Upper lobe of left lung (tissue), 6 donors: ENCODE results near the gene RPS14. TPM values are rescaled to one million over a fixed set of nuclear protein-coding genes. Genes with fewer than 3 reads are reported as not detected.

ENCODE experiments used
- ATAC-seq, 2 donors: fragments of 200-7000 bp; cut with Tn5 transposase; one replicate each; pipeline ENCODE4 v1.9.1; 2022; ENCODE audit warnings: mild to moderate bottlenecking in 2 of 2, moderate library complexity in 2 of 2; ENCODE audit not compliant: low FRiP score in 2 of 2
- DNase-seq, 2 donors: peaks; one replicate each; pipeline ENCODE4 v3.0.0-alpha.2; 2019 to 2020
- H3K27ac ChIP-seq, 4 donors: fragments of 200-600 bp; sonication (generic); one replicate each; pipeline ENCODE4 v1.5.1; 2016 to 2019
- H3K27me3 ChIP-seq, 4 donors: fragments of 200-600 bp; sonication (generic); one replicate each; pipeline ENCODE4 v1.5.1; 2017 to 2019
- H3K36me3 ChIP-seq, 4 donors: fragments of 200-600 bp; sonication (generic); one replicate each; pipeline ENCODE4 v1.5.1; 2016 to 2019
- H3K4me1 ChIP-seq, 4 donors: fragments of 200-600 bp; sonication (generic); one replicate each; pipeline ENCODE4 v1.5.1; 2018 to 2019
- H3K4me3 ChIP-seq, 4 donors: fragments of 200-600 bp; sonication (generic); one replicate each; pipeline ENCODE4 v1.5.1; 2017 to 2019; ENCODE audit warnings: mild to moderate bottlenecking in 2 of 4, moderate library complexity in 1 of 4
- H3K9me3 ChIP-seq, 4 donors: fragments of 200-600 bp; sonication (generic); one replicate each; pipeline ENCODE4 v1.5.1; 2018 to 2019
- CTCF ChIP-seq, 6 experiments: fragments of 450-650 bp in 4 of 6; fragments of 200-600 bp in 2 of 6; sonication (generic) in 2 of 6; IDR thresholded peaks; one replicate each; pipeline ENCODE4 v1.5.1; 2016 to 2019; ENCODE audit warnings: antibody characterized with exemption in 6 of 6
- EP300 ChIP-seq, 4 donors: sonication (generic); formaldehyde crosslinking; IDR thresholded peaks; one replicate each; pipeline ENCODE4 v1.5.1; 2017; ENCODE audit warnings: antibody characterized with exemption in 4 of 4, control low read depth in 2 of 4
- POLR2A ChIP-seq, 4 donors: fragments of 450-650 bp; IDR thresholded peaks; one replicate each; pipeline ENCODE4 v1.5.1; 2016 to 2017; ENCODE audit warnings: antibody characterized with exemption in 4 of 4, mild to moderate bottlenecking in 2 of 4
- POLR2AphosphoS5 ChIP-seq, 2 donors: sonication (generic); formaldehyde crosslinking; IDR thresholded peaks; one replicate each; pipeline ENCODE4 v1.5.1; 2017; ENCODE audit warnings: antibody characterized with exemption in 2 of 2
- WGBS, 2 donors: methylation state at CpG; one replicate each; pipeline ENCODE4 v1.1.5; 2017 to 2018; 5-methylcytosine and 5-hydroxymethylcytosine counted together
- total RNA-seq, 6 donors: library from RNA; depleted of rRNA in 4 of 6; stranded (reverse); fragments of >200 nt in 4 of 6; gene quantifications; one replicate each; pipeline versions ENCODE4 v1.1.0 to v1.2.1, GENCODE V29; 2016 to 2021
- donor health status: DM: no; HTN: no; CAD: no; lungs with moderate emphysema.
- donor health status: DM: no; HTN: yes; CAD: no; lungs with severe emphysema.

The RPS14 gene
- total RNA-seq, 6 donors from 2014 or later: 806 to 1,982 (median 1,727) TPM

- no peak for DNase-seq
- Histone ChIP-seq H3K27me3 (no peaks in the 10 kb centered on the region), H3K27ac (no peak overlapping the region), H3K9me3 (no peaks in the 10 kb centered on the region), H3K36me3 (peaks cover 30 to 98% (median 88%) of the 10 kb centered on the region in 4 donors), H3K4me1 (no peaks in the 10 kb centered on the region), H3K4me3 (no peak overlapping the region)
- ATAC-seq: no peak
- no peak for TF ChIP-seq CTCF (IDR thresholded peaks at IDR 0.05)
- WGBS, 2 donors: 89 to 92% methylated on average over 7 of the region's 7 CpGs
Observed at GRCh38 chr5:150396267-150396666, 53.3 kb downstream of the RPS14 start.

GRCh38 chr5:150395688-150395975 lies 53.9 kb downstream of the RPS14 start:
- no peaks in the 10 kb centered on the region for H3K27me3 ChIP-seq
- H3K27ac ChIP-seq: no peak overlapping the region
- no peak for TF ChIP-seq POLR2A (IDR thresholded peaks at IDR 0.05)
- TF ChIP-seq CTCF (IDR thresholded peaks at IDR 0.05): no peak
- no peak for TF ChIP-seq POLR2AphosphoS5 (IDR thresholded peaks at IDR 0.05)
- no peak for TF ChIP-seq EP300 (IDR thresholded peaks at IDR 0.05)
- WGBS, 2 donors: 95 to 100% methylated on average over 2 of the region's 2 CpGs
- H3K4me3 ChIP-seq: no peak overlapping the region
- no peak for DNase-seq
- H3K4me1 ChIP-seq: no peaks in the 10 kb centered on the region
- peaks cover 25 to 98% (median 87%) of the 10 kb centered on the region in 4 donors for H3K36me3 ChIP-seq
- no peaks in the 10 kb centered on the region for H3K9me3 ChIP-seq
- ATAC-seq: no peak

GRCh38 chr5:150394912-150395687 lies 54.4 kb downstream of the RPS14 start:
- ATAC-seq (no peak), DNase-seq (no peak)
- H3K4me1 ChIP-seq: no peaks in the 10 kb centered on the region
- no peaks in the 10 kb centered on the region for H3K9me3 ChIP-seq
- no peaks in the 10 kb centered on the region for H3K27me3 ChIP-seq
- peaks cover 24 to 98% (median 87%) of the 10 kb centered on the region in 4 donors for H3K36me3 ChIP-seq
- H3K27ac ChIP-seq: no peak overlapping the region
- TF ChIP-seq POLR2A (IDR thresholded peaks at IDR 0.05) (no peak), EP300 (IDR thresholded peaks at IDR 0.05) (no peak), CTCF (IDR thresholded peaks at IDR 0.05) (no peak)
- 80 to 87% methylated on average over 11 to 13 of the region's 13 CpGs for WGBS, 2 donors
- H3K4me3 ChIP-seq: no peak overlapping the region

GRCh38 chr5:150394131-150394530 lies 55.4 kb downstream of the RPS14 start:
- no peak for ATAC-seq
- H3K27me3 ChIP-seq: no peaks in the 10 kb centered on the region
- H3K9me3 ChIP-seq: no peaks in the 10 kb centered on the region
- TF ChIP-seq CTCF (IDR thresholded peaks at IDR 0.05) (no peak), POLR2AphosphoS5 (IDR thresholded peaks at IDR 0.05) (no peak), POLR2A (IDR thresholded peaks at IDR 0.05) (no peak), EP300 (IDR thresholded peaks at IDR 0.05) (no peak)
- H3K36me3 ChIP-seq: peaks cover 25 to 98% (median 87%) of the 10 kb centered on the region in 4 donors
- no peak overlapping the region for H3K27ac ChIP-seq
- DNase-seq: no peak
- no peak overlapping the region for H3K4me3 ChIP-seq
- H3K4me1 ChIP-seq: no peaks in the 10 kb centered on the region
- WGBS, 2 donors: 79 to 90% methylated on average over 3 of the region's 3 CpGs

- H3K4me1 ChIP-seq: no peaks in the 10 kb centered on the region
- DNase-seq (no peak), ATAC-seq (no peak)
- 79 to 94% methylated on average over 2 to 3 of the region's 3 CpGs for WGBS, 2 donors
- H3K27ac ChIP-seq: no peak overlapping the region
- no peak overlapping the region for H3K4me3 ChIP-seq
- H3K9me3 ChIP-seq: no peaks in the 10 kb centered on the region
- peaks cover 29 to 98% (median 85%) of the 10 kb centered on the region in 4 donors for H3K36me3 ChIP-seq
- TF ChIP-seq CTCF (IDR thresholded peaks at IDR 0.05): no peak
- no peaks in the 10 kb centered on the region for H3K27me3 ChIP-seq
Observed at GRCh38 chr5:150393096-150393645, 56.4 kb downstream of the RPS14 start.
